ENCODE results near the gene ZBTB47.

DNA sequence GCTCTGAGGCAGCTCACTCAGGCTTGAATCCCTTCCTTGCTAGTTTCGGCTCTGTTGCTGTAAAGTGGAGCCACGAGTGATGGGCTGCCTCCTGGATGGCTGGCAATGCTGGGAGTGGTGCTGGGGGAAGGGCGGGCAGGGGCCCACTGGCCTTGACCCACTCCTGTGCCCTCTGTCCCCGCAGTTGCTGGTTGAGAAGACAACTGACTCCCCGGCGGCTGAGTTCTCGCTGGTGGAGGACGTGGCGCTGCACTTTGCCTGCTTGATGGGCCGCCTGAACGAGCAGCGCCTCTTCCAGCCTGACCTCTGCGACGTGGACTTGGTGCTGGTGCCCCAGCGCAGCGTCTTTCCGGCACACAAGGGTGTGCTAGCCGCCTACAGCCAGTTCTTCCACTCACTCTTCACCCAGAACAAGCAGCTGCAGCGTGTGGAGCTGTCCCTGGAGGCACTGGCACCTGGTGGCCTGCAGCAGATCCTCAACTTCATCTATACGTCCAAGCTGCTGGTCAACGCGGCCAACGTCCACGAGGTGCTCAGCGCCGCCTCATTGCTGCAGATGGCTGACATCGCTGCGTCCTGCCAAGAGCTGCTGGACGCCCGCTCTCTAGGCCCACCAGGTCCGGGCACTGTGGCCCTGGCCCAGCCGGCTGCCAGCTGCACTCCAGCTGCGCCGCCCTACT lies 4.7 kb downstream of the ZBTB47 start:
- TF ChIP-seq, protein P1, sequence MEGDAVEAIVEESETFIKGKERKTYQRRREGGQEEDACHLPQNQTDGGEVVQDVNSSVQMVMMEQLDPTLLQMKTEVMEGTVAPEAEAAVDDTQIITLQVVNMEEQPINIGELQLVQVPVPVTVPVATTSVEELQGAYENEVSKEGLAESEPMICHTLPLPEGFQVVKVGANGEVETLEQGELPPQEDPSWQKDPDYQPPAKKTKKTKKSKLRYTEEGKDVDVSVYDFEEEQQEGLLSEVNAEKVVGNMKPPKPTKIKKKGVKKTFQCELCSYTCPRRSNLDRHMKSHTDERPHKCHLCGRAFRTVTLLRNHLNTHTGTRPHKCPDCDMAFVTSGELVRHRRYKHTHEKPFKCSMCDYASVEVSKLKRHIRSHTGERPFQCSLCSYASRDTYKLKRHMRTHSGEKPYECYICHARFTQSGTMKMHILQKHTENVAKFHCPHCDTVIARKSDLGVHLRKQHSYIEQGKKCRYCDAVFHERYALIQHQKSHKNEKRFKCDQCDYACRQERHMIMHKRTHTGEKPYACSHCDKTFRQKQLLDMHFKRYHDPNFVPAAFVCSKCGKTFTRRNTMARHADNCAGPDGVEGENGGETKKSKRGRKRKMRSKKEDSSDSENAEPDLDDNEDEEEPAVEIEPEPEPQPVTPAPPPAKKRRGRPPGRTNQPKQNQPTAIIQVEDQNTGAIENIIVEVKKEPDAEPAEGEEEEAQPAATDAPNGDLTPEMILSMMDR (conservative IDR thresholded peaks at IDR 0.05), result no peak
- no peak for TF ChIP-seq EZH2 (IDR thresholded peaks at IDR 0.05; ENCODE audit: low read depth)
